Mesothelial cell of epicardium (in vitro differentiated cells): ENCODE measurements around the gene ASMTL. TPM values are rescaled to one million over a fixed set of nuclear protein-coding genes. Genes with fewer than 3 reads are reported as not detected.

Experiments
- DNase-seq, 2 experiments: peaks; one replicate each; pipeline ENCODE4 v3.0.0; 2021; ENCODE audit warnings: low spot score in 2 of 2; ENCODE audit not compliant: unreplicated experiment in 2 of 2
- H3K27ac Mint-ChIP-seq: 2 replicates; pipeline ENCODE4 v1.8.0; 2021; ENCODE audit warnings: mixed read lengths
- H3K27me3 Mint-ChIP-seq: 2 replicates; pipeline ENCODE4 v1.8.0; 2021; ENCODE audit warnings: low read depth, mixed read lengths
- H3K36me3 Mint-ChIP-seq: 2 replicates; pipeline ENCODE4 v1.8.0; 2021; ENCODE audit warnings: mixed read lengths
- H3K4me1 Mint-ChIP-seq: 2 replicates; pipeline ENCODE4 v1.8.0; 2021; ENCODE audit warnings: mixed read lengths
- H3K4me3 Mint-ChIP-seq: 2 replicates; pipeline ENCODE4 v1.8.0; 2021; ENCODE audit warnings: mild to moderate bottlenecking, moderate library complexity, mixed read lengths
- H3K9me3 Mint-ChIP-seq: 2 replicates; pipeline ENCODE4 v1.8.0; 2021; ENCODE audit warnings: mixed read lengths
- CTCF ChIP-seq: fragments of 200-600 bp; sonication (generic); IDR thresholded peaks from one replicate; pipeline ENCODE4 v1.5.0; 2021; ENCODE audit warnings: antibody characterized with exemption; ENCODE audit not compliant: unreplicated experiment
- total RNA-seq: library from RNA; stranded (reverse); gene quantifications from 3 replicates; pipeline ENCODE4 v1.2.1, GENCODE V29; 2021

ASMTL gene
- total RNA-seq, 1 donor from 2014 or later: 31.9 TPM

GRCh38 chrX:1360171-1360570, 92.5 kb downstream of the ASMTL start:
- H3K36me3 Mint-ChIP-seq: peaks cover 21% of the 10 kb centered on the region
- TF ChIP-seq CTCF: no peak
- DNase-seq: no peak
- no peak overlapping the region for H3K4me3 Mint-ChIP-seq
- H3K27me3 Mint-ChIP-seq: no peaks in the 10 kb centered on the region
- no peak overlapping the region for H3K27ac Mint-ChIP-seq
- no peaks in the 10 kb centered on the region for H3K9me3 Mint-ChIP-seq
- H3K4me1 Mint-ChIP-seq: no peaks in the 10 kb centered on the region

GRCh38 chrX:1359477-1359873, 93.2 kb downstream of the ASMTL start:
- peaks cover 18% of the 10 kb centered on the region for H3K36me3 Mint-ChIP-seq
- no peak for DNase-seq
- no peaks in the 10 kb centered on the region for H3K9me3 Mint-ChIP-seq
- no peaks in the 10 kb centered on the region for H3K4me1 Mint-ChIP-seq
- H3K4me3 Mint-ChIP-seq: no peak overlapping the region
- no peaks in the 10 kb centered on the region for H3K27me3 Mint-ChIP-seq
- TF ChIP-seq CTCF: no peak
- no peak overlapping the region for H3K27ac Mint-ChIP-seq

- no peaks in the 10 kb centered on the region for H3K9me3 Mint-ChIP-seq
- H3K27me3 Mint-ChIP-seq: no peaks in the 10 kb centered on the region
- H3K36me3 Mint-ChIP-seq: peaks cover 18% of the 10 kb centered on the region
- no peak for TF ChIP-seq CTCF
- H3K4me1 Mint-ChIP-seq: no peaks in the 10 kb centered on the region
- H3K27ac Mint-ChIP-seq: no peak overlapping the region
- no peak overlapping the region for H3K4me3 Mint-ChIP-seq
- no peak for DNase-seq
Measured at GRCh38 chrX:1358793-1359476, 93.8 kb downstream of the ASMTL start.

- Mint-ChIP-seq H3K9me3 (no peaks in the 10 kb centered on the region), H3K4me3 (no peak overlapping the region), H3K27ac (no peak overlapping the region), H3K4me1 (no peaks in the 10 kb centered on the region), H3K27me3 (no peaks in the 10 kb centered on the region), H3K36me3 (peaks cover 18% of the 10 kb centered on the region)
- no peak for DNase-seq
- TF ChIP-seq CTCF: no peak
Measured at GRCh38 chrX:1357993-1358392, 94.7 kb downstream of the ASMTL start.

GRCh38 chrX:1355131-1356046, 97.3 kb downstream of the ASMTL start:
- no peak for DNase-seq
- no peak for TF ChIP-seq CTCF
- Mint-ChIP-seq H3K4me1 (no peaks in the 10 kb centered on the region), H3K4me3 (no peak overlapping the region), H3K27me3 (no peaks in the 10 kb centered on the region), H3K9me3 (no peaks in the 10 kb centered on the region), H3K36me3 (peaks cover 16% of the 10 kb centered on the region), H3K27ac (no peak overlapping the region)
